Thyroid gland (tissue), 4 donors: Measurements from ENCODE around the gene HOXC6. TPM values are rescaled to one million over a fixed set of nuclear protein-coding genes. Genes with fewer than 3 reads are reported as not detected.
A peak's percentile ranks its signal among the peaks of the same experiment; 100 is the strongest.

Source experiments
- DNase-seq, 2 donors: peaks; one replicate each; pipeline ENCODE4 v3.0.0-alpha.2; 2019
- H3K27ac ChIP-seq, 3 donors: fragments of 200-600 bp; sonication (generic); 1 replicate in 2 of 3; 2 replicates in 1 of 3; pipeline ENCODE4 v1.5.1; 2016 to 2019; ENCODE audit warnings: mild to moderate bottlenecking in 1 of 3, moderate library complexity in 1 of 3
- H3K27me3 ChIP-seq: fragments of 200-600 bp; sonication (generic); one replicate; pipeline ENCODE4 v1.5.1; 2019
- H3K36me3 ChIP-seq, 2 donors: fragments of 200-600 bp; sonication (generic); one replicate each; pipeline ENCODE4 v1.5.1; 2016 to 2019
- H3K4me1 ChIP-seq, 2 donors: fragments of 200-600 bp; sonication (generic); one replicate each; pipeline ENCODE4 v1.5.1; 2017 to 2019
- H3K4me3 ChIP-seq, 3 donors: fragments of 200-600 bp; sonication (generic); replicated peaks in 1 of 3; 1 replicate in 2 of 3; 2 replicates in 1 of 3; pipeline ENCODE4 v1.5.1; 2016; ENCODE audit warnings: mild to moderate bottlenecking in 1 of 3
- H3K9me3 ChIP-seq: fragments of 200-600 bp; sonication (generic); one replicate; pipeline ENCODE4 v1.5.1; 2017
- CTCF ChIP-seq, 6 experiments: fragments of 200-600 bp in 3 of 6; fragments of 450-650 bp in 3 of 6; sonication (generic) in 3 of 6; IDR thresholded peaks; one replicate each; pipeline ENCODE4 v1.5.1; 2016 to 2019; ENCODE audit warnings: antibody characterized with exemption in 6 of 6, mild to moderate bottlenecking in 2 of 6, inconsistent platforms in 1 of 6, moderate library complexity in 1 of 6
- POLR2A ChIP-seq, 2 donors: fragments of 450-650 bp; IDR thresholded peaks; one replicate each; pipeline ENCODE4 v1.6.1; 2017; ENCODE audit warnings: antibody characterized with exemption in 2 of 2, mild to moderate bottlenecking in 2 of 2, moderate library complexity in 1 of 2
- WGBS, 2 donors: methylation state at CpG; one replicate each; pipeline ENCODE4 v1.1.5; 2017; 5-methylcytosine and 5-hydroxymethylcytosine counted together
- intact Hi-C: fragments of 100-400 bp; cut with DNase I; formaldehyde crosslinking; loops from one replicate; pipeline ENCODE4 v1.15.1; 2023
- total RNA-seq, 4 donors: library from RNA; depleted of rRNA; stranded (reverse); fragments of >200 nt; gene quantifications; one replicate each; pipeline ENCODE4 v1.2.3, GENCODE V29; 2016

The HOXC6 gene
- total RNA-seq, 4 donors from 2014 or later: not detected

- H3K9me3 ChIP-seq: no peaks in the 10 kb centered on the region
- H3K4me1 ChIP-seq: peaks cover 17 to 18% of the 10 kb centered on the region in 2 donors
- no peak overlapping the region for H3K27ac ChIP-seq
- no peak for DNase-seq
- peaks cover 88% of the 10 kb centered on the region for H3K27me3 ChIP-seq
- no peaks in the 10 kb centered on the region for H3K36me3 ChIP-seq
- 12 to 25% methylated on average over 4 of the region's 4 CpGs for WGBS, 2 donors
- no peak for TF ChIP-seq CTCF (IDR thresholded peaks at IDR 0.05)
- no peak for TF ChIP-seq POLR2A (IDR thresholded peaks at IDR 0.05)
- intact Hi-C loops: loop anchor here (10.0 kb wide), 1 partner anchor 223 kb away; no protein-coding TSS in a partner anchor
- no peak overlapping the region for H3K4me3 ChIP-seq
Measured at GRCh38 chr12:53987787-53988230, 40.4 kb upstream of the HOXC6 start.

GRCh38 chr12:53988541-53989226, 39.6 kb upstream of the HOXC6 start:
- peaks cover 84% of the 10 kb centered on the region for H3K27me3 ChIP-seq
- intact Hi-C loops: loop anchor here (10.0 kb wide), 1 partner anchor 224 kb away; no protein-coding TSS in a partner anchor

GRCh38 chr12:53989227-53990113, 38.8 kb upstream of the HOXC6 start:
- DNase-seq: peak in 1 of 2 donors; percentile 30
- no peak overlapping the region for H3K27ac ChIP-seq
- H3K27me3 ChIP-seq: peaks cover 85% of the 10 kb centered on the region
- H3K9me3 ChIP-seq: no peaks in the 10 kb centered on the region
- intact Hi-C loops: loop anchor here (10.0 kb wide), 1 partner anchor 225 kb away; no protein-coding TSS in a partner anchor
- peaks cover 19 to 22% of the 10 kb centered on the region in 2 donors for H3K4me1 ChIP-seq
- whole genome bisulfite sequencing, 2 donors: 6% methylated on average over 28 of the region's 28 CpGs
- H3K36me3 ChIP-seq: no peaks in the 10 kb centered on the region
- no peak overlapping the region for H3K4me3 ChIP-seq
- TF ChIP-seq CTCF (IDR thresholded peaks at IDR 0.05) (peak in 1 of 6 experiments; percentile 34), POLR2A (IDR thresholded peaks at IDR 0.05) (no peak)

More at GRCh38 chr12:53988541-53989226, 39.6 kb upstream of the HOXC6 start:
- Histone ChIP-seq H3K9me3 (no peaks in the 10 kb centered on the region), H3K4me3 (no peak overlapping the region), H3K4me1 (peaks cover 17 to 18% of the 10 kb centered on the region in 2 donors), H3K36me3 (no peaks in the 10 kb centered on the region), H3K27ac (no peak overlapping the region)
- DNase-seq: no peak
- TF ChIP-seq POLR2A (IDR thresholded peaks at IDR 0.05) (no peak), CTCF (IDR thresholded peaks at IDR 0.05) (no peak)
- 7 to 8% methylated on average over 5 of the region's 5 CpGs for WGBS, 2 donors

- TF ChIP-seq POLR2A (IDR thresholded peaks at IDR 0.05) (no peak), CTCF (IDR thresholded peaks at IDR 0.05) (no peak)
- H3K9me3 ChIP-seq: no peaks in the 10 kb centered on the region
- peaks cover 87% of the 10 kb centered on the region for H3K27me3 ChIP-seq
- 10 to 11% methylated on average over 16 to 22 of the region's 27 CpGs for WGBS, 2 donors
- H3K4me3 ChIP-seq: no peak overlapping the region
- H3K27ac ChIP-seq: no peak overlapping the region
- intact Hi-C loops: no loop called here
- no peaks in the 10 kb centered on the region for H3K36me3 ChIP-seq
- H3K4me1 ChIP-seq: peaks cover 16 to 22% of the 10 kb centered on the region in 2 donors
- no peak for DNase-seq
Measured at GRCh38 chr12:53990311-53991076, 37.7 kb upstream of the HOXC6 start.
